HEK293T (cell line): ENCODE measurements around the gene EIF2AK3.
"Not testable (repeated sequence)": the region's sequence is repeated elsewhere in the genome, so short reads cannot be mapped to it uniquely, and the experiment has no call there.

Source experiments
- CTCF ChIA-PET: fragments of 350-600 bp; formaldehyde crosslinking; extraction: SDS; loops from one replicate; lab custom pipeline; 2021; ENCODE audit warnings: antibody characterized with exemption, inconsistent platforms; lab: Yijun Ruan, JAX
- POLR2A ChIA-PET: fragments of 350-600 bp; formaldehyde crosslinking; extraction: SDS; loops from one replicate; lab custom pipeline; 2020; ENCODE audit warnings: antibody characterized with exemption, inconsistent platforms; lab: Yijun Ruan, JAX
- DNase-seq: peaks from one replicate; pipeline ENCODE4 v3.0.0; 2012; ENCODE audit warnings: mixed read lengths; ENCODE audit errors: extremely low spot score
- ARNT ChIP-seq: fragments of 450-650 bp; IDR thresholded peaks from 2 replicates; pipeline ENCODE4 v1.6.1; 2017; ENCODE audit warnings: mild to moderate bottlenecking
- BHLHE40 ChIP-seq: fragments of 450-650 bp; IDR thresholded peaks from 2 replicates; pipeline ENCODE4 v1.6.1; 2016; ENCODE audit warnings: mild to moderate bottlenecking, moderate library complexity, borderline replicate concordance
- CTBP1 ChIP-seq: fragments of 450-650 bp; IDR thresholded peaks from 2 replicates; pipeline ENCODE4 v1.6.1; 2016; ENCODE audit warnings: borderline replicate concordance
- ELF4 ChIP-seq: fragments of 450-650 bp; IDR thresholded peaks from 2 replicates; pipeline ENCODE4 v1.6.1; 2017; ENCODE audit warnings: antibody characterized with exemption
- FOXA1 ChIP-seq: fragments of 450-650 bp; IDR thresholded peaks from 2 replicates; pipeline ENCODE4 v1.6.1; 2016; ENCODE audit warnings: mild to moderate bottlenecking
- FOXK2 ChIP-seq: fragments of 450-650 bp; IDR thresholded peaks from 2 replicates; pipeline ENCODE4 v1.6.1; 2016; ENCODE audit warnings: mild to moderate bottlenecking
- FOXM1 ChIP-seq: fragments of 450-650 bp; IDR thresholded peaks from 2 replicates; pipeline ENCODE4 v1.6.1; 2017; ENCODE audit warnings: mild to moderate bottlenecking, borderline replicate concordance
- HDGF ChIP-seq: fragments of 450-650 bp; IDR thresholded peaks from 2 replicates; pipeline ENCODE4 v1.6.1; 2017; ENCODE audit warnings: antibody characterized with exemption, borderline replicate concordance
- L3MBTL2 ChIP-seq: fragments of 450-650 bp; conservative IDR thresholded peaks from 2 replicates; pipeline ENCODE4 v1.6.1; 2016; ENCODE audit warnings: mild to moderate bottlenecking
- LEF1 ChIP-seq: fragments of 450-650 bp; IDR thresholded peaks from 2 replicates; pipeline ENCODE4 v1.6.1; 2017; ENCODE audit warnings: mild to moderate bottlenecking, borderline replicate concordance
- NFRKB ChIP-seq: fragments of 450-650 bp; IDR thresholded peaks from 2 replicates; pipeline ENCODE4 v1.6.1; 2016; ENCODE audit warnings: mild to moderate bottlenecking, moderate library complexity
- SP1 ChIP-seq: fragments of 450-650 bp; IDR thresholded peaks from 2 replicates; pipeline ENCODE4 v1.6.1; 2017
- SUZ12 ChIP-seq: fragments of 450-650 bp; IDR thresholded peaks from 2 replicates; pipeline ENCODE4 v1.6.1; 2016; ENCODE audit warnings: mild to moderate bottlenecking
- TARDBP ChIP-seq: fragments of 450-650 bp; IDR thresholded peaks from 2 replicates; pipeline ENCODE4 v1.6.1; 2016
- ZNF384 ChIP-seq: fragments of 450-650 bp; IDR thresholded peaks from 2 replicates; pipeline ENCODE4 v1.6.1; 2016
- TF ChIP-seq, protein P1 (sequence below): fragments of 450-650 bp; IDR thresholded peaks from 2 replicates; pipeline ENCODE4 v1.6.1; 2016

EIF2AK3 gene

DNA sequence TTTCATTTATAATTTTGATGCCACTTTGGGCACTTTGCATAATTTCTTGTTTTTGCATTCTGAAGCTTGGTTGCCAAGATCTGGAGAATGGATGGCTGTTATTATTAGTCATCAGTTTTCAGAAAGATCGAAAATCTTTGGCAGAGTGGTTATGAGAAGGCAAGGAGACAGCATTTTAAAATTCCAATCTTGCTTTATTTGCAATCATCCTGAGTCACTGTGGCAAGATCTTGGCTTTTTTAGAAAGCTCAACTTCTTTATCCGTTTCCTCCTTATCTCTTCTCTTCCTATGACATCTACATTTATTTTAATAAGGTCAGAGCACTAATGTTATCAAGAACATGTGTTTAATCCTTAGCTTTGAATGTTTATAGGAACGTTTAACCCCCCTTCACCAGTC, 31.1 kb upstream of the EIF2AK3 start:
- no peak for DNase-seq
- CTCF ChIA-PET, result interaction anchor here (0.8 kb wide), 1 partner anchor 14 kb away, joined by 3 read pairs; no protein-coding TSS in a partner anchor
- TF ChIP-seq LEF1 (no peak), FOXK2 (no peak), BHLHE40 (no peak), FOXA1 (no peak), SP1 (no peak), HDGF (no peak), ZNF384 (no peak), CTBP1 (no peak), ELF4 (no peak), NFRKB (no peak), SUZ12 (no peak), L3MBTL2 (no peak), TARDBP (no peak), ARNT (no peak), FOXM1 (no peak)
- TF ChIP-seq, protein P1, sequence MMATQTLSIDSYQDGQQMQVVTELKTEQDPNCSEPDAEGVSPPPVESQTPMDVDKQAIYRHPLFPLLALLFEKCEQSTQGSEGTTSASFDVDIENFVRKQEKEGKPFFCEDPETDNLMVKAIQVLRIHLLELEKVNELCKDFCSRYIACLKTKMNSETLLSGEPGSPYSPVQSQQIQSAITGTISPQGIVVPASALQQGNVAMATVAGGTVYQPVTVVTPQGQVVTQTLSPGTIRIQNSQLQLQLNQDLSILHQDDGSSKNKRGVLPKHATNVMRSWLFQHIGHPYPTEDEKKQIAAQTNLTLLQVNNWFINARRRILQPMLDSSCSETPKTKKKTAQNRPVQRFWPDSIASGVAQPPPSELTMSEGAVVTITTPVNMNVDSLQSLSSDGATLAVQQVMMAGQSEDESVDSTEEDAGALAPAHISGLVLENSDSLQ, result no peak
- POLR2A ChIA-PET, result interaction anchor here (0.8 to 2.6 kb wide), 2 partner anchors 30 kb away, joined by 3 to 6 read pairs; partner anchors contain the start of gene EIF2AK3

DNA sequence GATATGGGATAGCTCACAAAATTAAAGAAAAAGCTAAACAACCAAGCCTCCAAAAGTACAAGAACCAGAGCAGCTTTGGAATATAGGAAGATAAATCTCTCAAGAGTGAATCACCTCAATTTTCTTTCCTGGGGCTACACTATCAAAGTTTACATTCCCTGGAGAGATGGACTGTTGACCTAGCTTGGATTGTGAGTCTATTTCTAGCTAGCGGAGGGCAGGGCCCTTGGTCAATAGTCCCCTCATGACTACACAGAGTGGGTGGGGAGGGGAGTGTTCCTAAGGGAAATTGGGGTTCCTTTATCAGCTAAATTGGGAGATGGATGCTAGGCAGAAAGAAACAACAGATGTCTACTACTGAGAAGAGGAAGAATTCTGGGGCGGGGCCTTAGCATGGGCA, 29.9 kb upstream of the EIF2AK3 start:
- no peak for TF ChIP-seq CTBP1
- no peak for TF ChIP-seq ARNT
- TF ChIP-seq ZNF384, result no peak
- no peak for TF ChIP-seq L3MBTL2
- no peak for TF ChIP-seq FOXK2
- TF ChIP-seq TARDBP, result no peak
- TF ChIP-seq, protein P1, result no peak
- no peak for TF ChIP-seq HDGF
- TF ChIP-seq FOXA1, result no peak
- TF ChIP-seq SUZ12, result no peak
- TF ChIP-seq BHLHE40, result no peak
- no peak for TF ChIP-seq SP1
- no peak for TF ChIP-seq ELF4
- ChIA-PET CTCF (interaction anchor here (1.0 kb wide), 1 partner anchor 15 kb away, joined by 4 read pairs; no protein-coding TSS in a partner anchor), POLR2A (interaction anchor here (0.9 to 2.6 kb wide), 2 partner anchors 29 to 38 kb away, joined by 3 to 6 read pairs; partner anchors contain the start of gene EIF2AK3)

DNA sequence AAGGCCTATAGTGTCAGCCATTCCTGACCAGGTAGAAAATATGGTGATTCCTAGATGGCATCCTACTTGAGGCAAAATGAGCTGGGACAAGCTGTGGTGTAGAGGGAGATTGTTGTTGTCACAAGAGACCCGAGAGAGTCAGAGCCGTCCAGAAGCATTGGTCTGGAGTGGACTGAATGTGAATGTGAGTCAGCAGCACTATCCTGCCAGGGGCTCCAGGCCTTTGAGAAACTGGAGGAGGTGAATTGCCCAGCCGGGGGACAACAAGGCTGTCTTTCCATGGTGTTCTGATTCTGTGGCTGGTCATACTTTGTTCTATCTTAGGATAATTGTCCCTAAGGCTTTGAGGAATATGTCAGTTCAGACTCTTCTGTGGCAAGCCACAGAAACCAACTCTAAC, 29.4 kb upstream of the EIF2AK3 start:
- TF ChIP-seq LEF1 (no peak), ARNT (no peak), ELF4 (no peak), HDGF (no peak), BHLHE40 (no peak)
- no peak for DNase-seq
- ChIA-PET POLR2A (interaction anchor here (0.9 to 2.6 kb wide), 2 partner anchors 29 to 37 kb away, joined by 3 to 6 read pairs; partner anchors contain the start of gene EIF2AK3), CTCF (interaction anchor here (1.0 kb wide), 1 partner anchor 15 kb away, joined by 4 read pairs; no protein-coding TSS in a partner anchor)

More for the DNA sequence above, 29.9 kb upstream of the EIF2AK3 start:
- DNase-seq, result no peak

DNA sequence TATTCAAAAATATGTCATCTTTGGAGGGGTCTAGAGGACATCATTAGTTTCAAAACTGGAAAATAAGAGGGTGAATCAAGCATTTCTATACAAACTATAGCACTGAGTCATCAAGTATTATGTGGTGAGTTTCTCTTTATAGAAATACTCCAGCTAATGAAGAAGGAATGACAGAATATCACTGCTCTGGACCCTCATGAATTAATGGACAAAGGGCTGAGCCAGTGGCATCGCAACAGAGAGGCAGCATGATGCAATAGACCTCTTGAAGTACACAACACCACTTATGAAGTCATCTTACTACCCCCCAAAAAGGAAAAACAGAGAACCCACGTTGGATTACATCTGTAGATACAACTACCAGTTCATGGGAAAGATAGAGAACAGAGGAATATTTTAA, 27.4 kb upstream of the EIF2AK3 start:
- POLR2A ChIA-PET, result interaction anchor here (1.2 kb wide), 1 partner anchor 27 kb away, joined by 4 read pairs; no protein-coding TSS in a partner anchor
- CTCF ChIA-PET, result no interaction called here
- TF ChIP-seq BHLHE40, result no peak
- TF ChIP-seq HDGF, result no peak
- TF ChIP-seq, protein P1, result no peak
- TF ChIP-seq L3MBTL2, result no peak
- TF ChIP-seq FOXM1, result no peak
- TF ChIP-seq CTBP1, result no peak
- no peak for TF ChIP-seq SP1
- TF ChIP-seq ARNT, result no peak
- no peak for TF ChIP-seq LEF1
- no peak for TF ChIP-seq FOXK2
- no peak for DNase-seq

DNA sequence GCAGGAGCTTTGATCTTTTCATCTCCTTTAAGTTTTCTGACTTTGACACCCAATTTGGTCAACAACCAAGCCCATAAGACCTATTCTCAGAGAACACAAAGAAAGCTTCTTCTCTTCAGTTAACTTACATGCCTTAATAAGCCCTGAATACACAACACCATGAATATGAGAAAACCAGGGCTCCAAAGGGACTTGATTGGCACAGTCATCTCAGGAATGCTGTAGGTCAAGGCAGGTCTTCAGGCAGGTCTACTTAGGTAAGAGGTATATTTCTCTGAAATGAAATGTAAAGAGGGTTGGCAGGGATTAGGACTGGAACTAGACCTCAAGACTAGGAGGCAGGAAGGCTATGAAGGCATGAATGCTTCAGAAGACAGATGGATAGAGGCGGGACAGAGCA, 24.4 kb upstream of the EIF2AK3 start:
- POLR2A ChIA-PET, result interaction anchor here (1.3 kb wide), 1 partner anchor 8 kb away, joined by 3 read pairs; no protein-coding TSS in a partner anchor
- DNase-seq, result no peak
- TF ChIP-seq L3MBTL2 (no peak), ARNT (no peak), TARDBP (no peak), FOXK2 (no peak), SUZ12 (no peak), FOXA1 (no peak), CTBP1 (no peak), LEF1 (no peak), NFRKB (no peak), ZNF384 (no peak)
- CTCF ChIA-PET, result interaction anchor here (0.6 kb wide), 1 partner anchor 254 kb away, joined by 6 read pairs; no protein-coding TSS in a partner anchor

DNA sequence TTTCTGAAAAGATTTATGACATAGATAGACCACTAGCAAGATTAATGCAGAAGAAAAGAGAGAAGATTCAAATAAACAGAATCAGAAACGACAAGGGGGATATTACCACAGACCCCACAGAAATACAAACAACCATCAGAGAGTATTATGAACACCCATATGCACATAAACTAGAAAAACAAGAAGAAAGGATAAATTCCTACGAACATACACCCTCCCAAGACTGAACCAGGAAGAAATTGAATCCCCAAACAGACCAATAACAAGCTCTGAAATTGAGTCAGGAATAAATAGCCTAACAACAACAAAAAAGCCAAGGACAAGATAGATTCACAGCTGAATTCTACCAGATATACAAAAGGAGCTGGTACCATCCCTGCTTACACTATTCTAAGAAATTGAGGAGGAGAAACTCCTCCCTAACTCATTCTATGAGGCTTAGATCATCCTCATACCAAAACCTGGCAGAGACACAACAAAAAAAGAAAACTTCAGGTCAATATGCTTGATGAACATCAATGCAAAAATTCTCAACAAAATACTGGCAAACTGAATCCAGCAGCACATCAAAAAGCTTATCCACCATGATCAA, 18.1 kb upstream of the EIF2AK3 start:
- DNase-seq, CTCF ChIA-PET, POLR2A ChIA-PET: not testable (repeated sequence)
